DMS53 treated with DMSO at 0.1 percent for 48 hours (cell line): ENCODE results near the gene MAFB.
"Not testable (repeated sequence)": the region's sequence is repeated elsewhere in the genome, so short reads cannot be mapped to it uniquely, and the experiment has no call there.

Experiments
- DNase-seq: peaks from one replicate; lab custom pipeline; 2025; ENCODE audit not compliant: unreplicated experiment; lab: John Stamatoyannopoulos, UW

Gene MAFB

GRCh38 chr20:40689100-40689942 lies at the start of gene MAFB:
Gene MAFB, minus strand, starts transcription at chr20:40689236. Its CDS starts 386 bp downstream, at chr20:40688850.
- DNase-seq, result no peak

GRCh38 chr20:40736468-40736867 lies 47.4 kb upstream of the MAFB start:
- not testable (repeated sequence) for DNase-seq

GRCh38 chr20:40728996-40729395 lies 40.0 kb upstream of the MAFB start:
- no peak for DNase-seq

DNA sequence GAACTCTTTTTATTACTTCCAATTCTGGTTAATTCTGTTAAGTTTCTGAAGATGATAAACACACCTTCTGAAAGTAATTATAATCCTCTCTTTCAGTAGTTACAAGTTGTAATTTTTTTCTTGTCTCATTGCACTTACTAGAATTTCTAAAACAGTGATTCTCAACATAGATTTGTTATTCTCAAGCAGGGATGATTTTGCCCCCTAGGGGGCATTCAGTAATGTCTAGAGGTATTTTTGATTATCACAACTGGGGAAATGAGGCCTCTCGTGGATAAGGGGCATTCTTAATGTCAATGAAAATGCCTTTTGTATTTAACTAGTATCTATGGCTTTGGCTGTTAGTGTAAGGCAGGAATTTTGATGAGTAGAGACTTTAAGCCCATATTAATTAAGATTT lies 39.4 kb upstream of the MAFB start:
- no peak for DNase-seq

DNA sequence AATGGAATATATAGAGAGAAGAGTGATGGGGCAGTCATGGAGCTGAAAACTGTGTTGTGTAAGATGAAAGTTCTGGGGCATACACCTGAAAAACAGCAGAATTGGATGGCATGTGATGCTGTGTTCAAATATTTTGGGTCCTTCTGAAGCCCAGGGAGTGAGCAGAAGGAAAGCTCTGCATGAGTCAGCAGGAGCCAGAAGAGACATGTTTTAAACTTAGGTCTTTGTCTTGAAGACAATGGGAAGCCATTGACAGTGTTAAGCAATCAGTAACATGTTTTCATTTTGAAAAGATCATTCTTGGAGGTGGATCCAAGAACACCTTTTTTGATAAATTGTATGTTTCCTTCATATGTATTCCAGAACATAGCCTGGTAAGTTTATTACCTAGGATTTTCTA lies 38.9 kb upstream of the MAFB start:
- no peak for DNase-seq

GRCh38 chr20:40726776-40727175 lies 37.7 kb upstream of the MAFB start:
- DNase-seq, result no peak

DNA sequence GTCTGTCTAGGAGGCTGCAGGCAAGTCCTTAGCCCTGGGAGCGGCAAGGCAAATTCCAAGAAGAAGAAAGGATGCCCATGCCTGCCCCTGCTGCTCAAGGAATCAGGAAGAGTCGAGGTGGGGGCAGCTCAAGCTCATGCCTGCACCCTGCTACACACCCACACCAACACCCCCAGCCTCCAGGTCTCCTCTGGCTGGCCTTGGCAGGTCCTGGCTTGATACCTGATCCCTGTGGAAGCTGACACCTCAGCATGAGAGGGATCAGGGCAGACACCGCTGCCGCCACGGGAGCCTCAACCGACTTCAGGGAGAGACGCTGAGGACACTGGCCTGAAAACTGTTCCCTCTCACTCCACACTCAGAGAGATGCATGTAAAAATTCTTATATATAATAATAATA lies 35.5 kb upstream of the MAFB start:
- DNase-seq, result no peak

- no peak for DNase-seq
Measured at GRCh38 chr20:40720826-40721225, 31.8 kb upstream of the MAFB start.

DNA sequence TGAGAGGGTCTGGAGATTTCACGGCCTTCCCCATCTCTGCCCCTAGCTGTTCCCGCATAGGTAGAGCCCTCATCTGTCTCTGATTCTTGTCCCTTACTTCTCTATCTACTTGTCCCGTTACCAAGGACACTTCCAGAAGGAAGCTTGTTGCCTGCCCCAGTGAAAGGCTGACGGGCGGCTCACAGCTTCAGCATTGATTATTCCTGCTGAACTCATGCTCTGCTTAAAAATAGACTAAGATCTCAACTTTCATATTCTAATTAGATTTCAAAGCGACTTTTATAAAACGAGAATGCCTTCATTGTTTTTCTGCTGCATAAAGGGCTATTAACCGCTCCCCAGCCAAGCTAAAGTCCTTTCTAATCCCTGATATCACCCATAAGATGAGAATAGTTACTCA lies 31.1 kb upstream of the MAFB start:
- no peak for DNase-seq

DNA sequence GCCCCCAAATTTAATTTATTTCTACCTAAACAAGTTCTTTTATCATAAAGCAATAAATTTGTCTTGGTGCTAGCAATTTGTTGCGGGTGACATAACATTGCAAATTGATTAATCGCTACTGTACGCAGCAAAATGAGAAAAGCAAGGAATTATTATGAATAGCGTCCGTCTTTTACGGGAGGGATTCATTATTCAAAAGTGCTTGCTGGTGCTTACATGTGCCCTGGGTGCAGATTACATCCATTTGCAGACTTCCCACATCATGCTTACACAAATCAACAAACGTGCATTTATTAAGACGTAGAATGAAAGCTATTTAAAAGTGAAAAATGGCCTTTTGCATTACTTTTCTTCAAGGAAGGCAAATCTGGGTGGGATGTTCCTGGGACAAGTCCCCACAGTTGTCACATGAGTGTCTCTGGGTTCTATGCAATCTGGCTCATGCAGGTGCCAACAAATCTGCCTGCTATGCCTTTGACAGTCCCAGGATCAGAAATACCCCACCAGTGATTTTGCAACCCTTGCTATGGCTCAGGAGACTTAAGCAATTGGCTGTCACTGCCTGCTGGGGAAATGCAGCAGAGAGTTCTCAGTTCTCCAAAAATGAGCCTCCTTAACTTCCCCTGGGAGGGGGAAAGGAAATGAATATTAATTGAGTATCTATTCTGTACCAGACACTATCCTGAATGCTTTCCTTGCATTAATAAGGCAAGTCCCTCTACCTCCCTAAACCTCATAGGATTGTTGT lies 30.1 kb upstream of the MAFB start:
- DNase-seq, result no peak

DNA sequence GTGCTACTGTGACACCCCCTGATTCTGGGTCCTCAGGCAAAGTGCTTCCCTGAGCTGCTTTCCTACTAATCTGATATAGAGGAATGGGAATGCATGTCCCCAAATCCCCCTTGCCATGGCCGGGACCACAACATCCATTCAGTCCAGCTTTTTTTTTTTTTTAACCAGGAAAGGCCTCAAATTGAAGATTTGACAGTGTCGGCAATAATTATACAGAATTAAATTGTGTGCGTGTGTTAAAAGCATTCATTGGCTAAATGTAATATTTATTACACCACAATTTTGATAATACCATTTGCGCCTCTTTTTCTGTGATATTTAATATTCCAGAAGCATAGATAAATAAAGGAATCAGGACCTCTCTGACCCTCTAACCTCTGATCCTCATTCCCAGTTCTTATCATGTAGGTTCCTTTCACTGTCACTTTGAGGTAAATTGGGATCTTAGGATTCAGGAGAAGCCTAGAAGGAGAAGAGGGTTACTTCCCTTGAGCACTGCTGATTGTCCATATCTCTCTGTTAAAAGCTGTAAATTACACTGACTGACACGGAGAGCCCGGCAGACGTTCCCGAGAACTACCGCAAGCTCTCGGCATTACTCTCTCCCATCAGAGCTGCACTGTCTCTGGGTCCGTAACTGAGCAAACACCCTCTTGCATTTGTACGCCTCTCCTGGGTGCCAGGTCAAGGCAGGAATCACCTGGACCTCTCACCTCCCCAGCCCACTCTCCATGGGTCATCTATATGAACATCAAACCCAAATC lies 29.4 kb upstream of the MAFB start:
- no peak for DNase-seq

GRCh38 chr20:40717343-40717865 lies 28.4 kb upstream of the MAFB start:
- DNase-seq, result no peak

- no peak for DNase-seq
Measured at GRCh38 chr20:40715491-40715890, 26.5 kb upstream of the MAFB start.

GRCh38 chr20:40714916-40715315 lies 25.9 kb upstream of the MAFB start:
- no peak for DNase-seq

GRCh38 chr20:40714109-40714508 lies 25.1 kb upstream of the MAFB start:
- DNase-seq, result no peak

DNA sequence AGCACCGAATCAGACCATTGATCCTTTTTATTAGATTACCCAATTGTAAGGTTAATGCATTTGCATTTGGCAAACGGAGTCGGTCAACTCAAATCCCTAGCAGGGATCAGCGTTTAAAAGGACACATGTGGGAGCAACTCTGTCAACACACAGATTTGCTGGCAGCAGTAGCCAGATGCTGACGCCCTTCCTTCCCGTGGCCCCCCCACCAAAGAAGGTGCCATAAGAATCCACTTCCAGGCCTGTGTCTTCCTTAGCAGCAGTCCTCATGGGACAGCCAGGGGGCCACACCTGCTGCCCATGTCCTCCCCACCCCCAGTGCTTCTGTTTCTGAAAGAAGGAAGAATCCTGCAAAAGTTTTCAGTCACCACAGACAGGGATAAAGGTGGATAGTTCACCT lies 24.5 kb upstream of the MAFB start:
- DNase-seq, result no peak

- no peak for DNase-seq
Measured at GRCh38 chr20:40711079-40711478, 22.0 kb upstream of the MAFB start.

GRCh38 chr20:40710603-40711002 lies 21.6 kb upstream of the MAFB start:
- no peak for DNase-seq

DNA sequence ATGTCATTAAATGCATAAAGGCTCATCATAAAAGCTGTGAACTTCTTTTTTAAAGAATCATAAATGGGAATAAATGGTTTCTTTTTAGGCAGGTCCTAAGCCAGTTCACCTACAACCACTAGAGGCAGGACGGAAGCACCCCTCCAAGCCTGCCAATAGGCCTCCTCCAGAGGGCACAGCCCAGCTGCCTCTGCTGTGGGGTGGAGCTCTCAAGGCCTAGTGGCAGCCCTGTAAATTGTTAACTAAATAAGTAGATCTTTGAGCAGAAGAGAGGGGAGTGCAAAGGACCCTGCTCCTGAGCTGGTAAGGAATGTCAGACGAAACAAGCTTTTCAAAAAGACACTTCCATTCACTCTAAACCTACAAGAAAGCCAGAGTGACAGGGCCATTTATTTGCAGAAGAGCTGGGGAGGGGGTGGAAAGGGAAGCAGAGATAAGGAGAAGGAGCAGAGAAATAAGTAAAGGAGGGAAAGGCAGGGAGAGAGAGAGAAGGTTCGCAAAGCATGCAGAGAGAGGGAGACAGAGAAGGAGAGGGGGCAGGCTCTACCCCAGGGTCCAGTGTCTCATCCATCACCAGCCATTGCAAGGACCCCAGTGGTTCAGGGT lies 18.0 kb upstream of the MAFB start:
- DNase-seq, result no peak

- no peak for DNase-seq
Measured at GRCh38 chr20:40705413-40705812, 16.4 kb upstream of the MAFB start.

GRCh38 chr20:40704828-40705227 lies 15.8 kb upstream of the MAFB start:
- DNase-seq, result no peak
